ENCODE results near the gene LYST.

GRCh38 chr1:235776396-235776795 is 90.3 kb downstream of the LYST start:
- no peak for TF ChIP-seq CTCF (IDR thresholded peaks at IDR 0.05)
- no peak for TF ChIP-seq POLR2A (IDR thresholded peaks at IDR 0.05)
